Measurements from ENCODE around the gene LYST. TPM values are rescaled to one million over a fixed set of nuclear protein-coding genes. Genes with fewer than 3 reads are reported as not detected.
"Not testable (repeated sequence)": the region's sequence is repeated elsewhere in the genome, so short reads cannot be mapped to it uniquely, and the experiment has no call there.

Gene LYST
- total and polyA plus RNA-seq, 2 donors (not counting 3 experiments of a cell fraction or from before 2014, with no cell fraction given) = 3.1 to 9.6 TPM

DNA sequence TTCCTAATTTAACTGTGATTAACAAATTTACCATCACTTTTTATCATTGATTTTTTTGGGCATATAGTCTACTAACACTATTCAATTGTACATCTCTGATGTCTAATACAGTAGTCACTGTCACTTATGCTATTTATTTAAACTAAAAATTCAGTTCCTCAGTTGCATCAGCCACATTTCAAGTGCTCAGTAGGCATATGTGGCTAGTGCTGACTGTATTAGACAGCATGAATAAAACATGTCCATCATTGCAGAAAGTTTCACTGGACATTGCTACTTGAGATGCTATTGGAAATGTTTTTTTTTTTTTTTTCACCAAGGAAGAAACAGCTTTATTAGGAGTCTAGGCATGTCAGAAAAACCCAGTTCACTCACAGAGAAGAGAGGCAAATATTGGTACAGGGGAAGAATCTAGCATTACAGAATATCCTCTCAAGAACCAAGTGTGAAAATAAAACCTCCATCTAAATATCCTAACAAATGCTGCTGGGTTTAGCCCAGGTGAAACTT lies 109.1 kb downstream of the LYST start:
- DNase-seq (ENCODE audit: low read depth, low spot score) (no peak), FAIRE-seq (no peak)
- dilution Hi-C loops (cut with MboI; ENCODE audit: extremely low pct_ligation_motif_present, low sequenced_read_pairs) = no loop called here
- Histone ChIP-seq H3K4me1 (ENCODE audit: control insufficient read depth, extremely low read depth, insufficient read depth, low read length) (no peaks in the 10 kb centered on the region), H3K4me2 (ENCODE audit: insufficient read depth, low read length) (no peak overlapping the region), H2AFZ (ENCODE audit: low read depth, low read length) (no peak overlapping the region), H3K27me3 (ENCODE audit: control insufficient read depth in 2 of 2, insufficient read depth in 2 of 2, low read length in 2 of 2) (no peaks in the 10 kb centered on the region), H3K79me2 (ENCODE audit: control insufficient read depth, insufficient read depth, low read length) (no peaks in the 10 kb centered on the region), H3K9me3 (replicated peaks; ENCODE audit: control insufficient read depth, insufficient read depth, low read length) (no peaks in the 10 kb centered on the region), H3K4me3 (replicated peaks in 1 of 3; ENCODE audit: insufficient read depth in 1 of 3, low read depth in 1 of 3, low read length in 3 of 3) (no peak overlapping the region), H4K20me1 (replicated peaks; ENCODE audit: control insufficient read depth, extremely low read depth, insufficient read depth, low read length) (no peaks in the 10 kb centered on the region), H3K27ac (ENCODE audit: insufficient read depth, low read depth, low read length) (no peak overlapping the region), H3K9me1 (replicated peaks; ENCODE audit: control insufficient read depth, extremely low read depth, insufficient read depth, low read length) (no peaks in the 10 kb centered on the region), H3K36me3 (ENCODE audit: control insufficient read depth in 2 of 2, extremely low read depth in 1 of 2, insufficient read depth in 2 of 2, low read length in 2 of 2) (peaks cover 0 to 6% of the 10 kb centered on the region in 2 experiments), H3K9ac (replicated peaks; ENCODE audit: extremely low read depth, insufficient read depth, low read length) (no peak overlapping the region)
- TF ChIP-seq POLR2AphosphoS5 (IDR thresholded peaks at IDR 0.05; ENCODE audit: insufficient read depth, low read depth, low read length) (no peak), JUN (IDR thresholded peaks at IDR 0.05; ENCODE audit: borderline replicate concordance, insufficient read depth, insufficient read length, low read depth) (no peak), EZH2 (IDR thresholded peaks at IDR 0.05; ENCODE audit: borderline replicate concordance, low read depth, low read length, severe bottlenecking) (no peak), GATA2 (IDR thresholded peaks at IDR 0.05; ENCODE audit: insufficient read depth, insufficient read length, low read depth, low read length) (no peak), FOS (IDR thresholded peaks at IDR 0.05; ENCODE audit: borderline replicate concordance, insufficient read depth, low read length) (no peak), MYC (IDR thresholded peaks at IDR 0.05; ENCODE audit: low read depth, low read length) (no peak)
- TF ChIP-seq, protein P1, sequence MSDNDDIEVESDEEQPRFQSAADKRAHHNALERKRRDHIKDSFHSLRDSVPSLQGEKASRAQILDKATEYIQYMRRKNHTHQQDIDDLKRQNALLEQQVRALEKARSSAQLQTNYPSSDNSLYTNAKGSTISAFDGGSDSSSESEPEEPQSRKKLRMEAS (IDR thresholded peaks at IDR 0.05; ENCODE audit: insufficient read depth, insufficient read length) = no peak
- ChIA-PET POLR2A (no interaction called here), CTCF (interaction anchor here (1.3 to 2.6 kb wide), 2 partner anchors 47 to 214 kb away, joined by 4 to 9 read pairs; no protein-coding TSS in a partner anchor)
- intact Hi-C loops (cut with micrococcal nuclease) = no loop called here
- no TSS peak for BruUV-seq (replicated peaks)

DNA sequence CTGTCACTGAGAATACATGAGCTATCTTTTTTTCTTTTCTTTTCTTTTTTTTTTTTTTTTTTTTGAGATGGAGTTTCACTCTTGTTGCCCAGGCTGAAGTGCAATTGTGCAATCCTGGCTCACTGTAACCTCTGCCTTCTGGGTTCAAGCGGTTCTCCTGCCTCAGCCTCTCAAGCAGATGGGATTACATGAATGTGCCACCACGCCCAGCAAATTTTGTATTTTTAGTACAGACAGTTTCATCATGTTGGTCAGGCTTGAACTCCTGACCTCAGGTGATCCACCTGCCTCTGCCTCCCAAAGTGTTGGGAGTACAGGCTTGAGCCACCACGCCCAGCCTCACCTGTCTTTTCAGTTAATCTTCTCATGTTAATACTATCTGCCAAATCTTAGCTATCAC lies 112.5 kb downstream of the LYST start:
- H4K20me1 ChIP-seq (replicated peaks; ENCODE audit: control insufficient read depth, extremely low read depth, insufficient read depth, low read length); H2AFZ ChIP-seq (ENCODE audit: low read depth, low read length); DNase-seq (ENCODE audit: low read depth, low spot score); H3K9me1 ChIP-seq (replicated peaks; ENCODE audit: control insufficient read depth, extremely low read depth, insufficient read depth, low read length); POLR2A ChIA-PET; H3K4me2 ChIP-seq (ENCODE audit: insufficient read depth, low read length); H3K4me1 ChIP-seq (ENCODE audit: control insufficient read depth, extremely low read depth, insufficient read depth, low read length); H3K27ac ChIP-seq (ENCODE audit: insufficient read depth, low read depth, low read length); H3K9ac ChIP-seq (replicated peaks; ENCODE audit: extremely low read depth, insufficient read depth, low read length); H3K9me3 ChIP-seq (replicated peaks; ENCODE audit: control insufficient read depth, insufficient read depth, low read length); H3K4me3 ChIP-seq (replicated peaks in 1 of 3; ENCODE audit: insufficient read depth in 1 of 3, low read depth in 1 of 3, low read length in 3 of 3); H3K79me2 ChIP-seq (ENCODE audit: control insufficient read depth, insufficient read depth, low read length); BruUV-seq (replicated peaks); FAIRE-seq; H3K36me3 ChIP-seq (ENCODE audit: control insufficient read depth in 2 of 2, extremely low read depth in 1 of 2, insufficient read depth in 2 of 2, low read length in 2 of 2); H3K27me3 ChIP-seq (ENCODE audit: control insufficient read depth in 2 of 2, insufficient read depth in 2 of 2, low read length in 2 of 2); dilution Hi-C loops (cut with MboI; ENCODE audit: extremely low pct_ligation_motif_present, low sequenced_read_pairs); intact Hi-C loops (cut with micrococcal nuclease): not testable (repeated sequence)
- CTCF ChIA-PET = interaction anchor here (0.5 to 1.2 kb wide), 5 partner anchors 10 to 855 kb away, joined by 3 to 4 read pairs (median 3); no protein-coding TSS in a partner anchor
